ENCODE data around the gene HIP1R. TPM values are rescaled to one million over a fixed set of nuclear protein-coding genes. Genes with fewer than 3 reads are reported as not detected.
"Not testable (repeated sequence)": the region's sequence is repeated elsewhere in the genome, so short reads cannot be mapped to it uniquely, and the experiment has no call there.

HIP1R gene
- total RNA-seq, 2 donors from 2014 or later = 14.8 to 48.9 TPM

DNA sequence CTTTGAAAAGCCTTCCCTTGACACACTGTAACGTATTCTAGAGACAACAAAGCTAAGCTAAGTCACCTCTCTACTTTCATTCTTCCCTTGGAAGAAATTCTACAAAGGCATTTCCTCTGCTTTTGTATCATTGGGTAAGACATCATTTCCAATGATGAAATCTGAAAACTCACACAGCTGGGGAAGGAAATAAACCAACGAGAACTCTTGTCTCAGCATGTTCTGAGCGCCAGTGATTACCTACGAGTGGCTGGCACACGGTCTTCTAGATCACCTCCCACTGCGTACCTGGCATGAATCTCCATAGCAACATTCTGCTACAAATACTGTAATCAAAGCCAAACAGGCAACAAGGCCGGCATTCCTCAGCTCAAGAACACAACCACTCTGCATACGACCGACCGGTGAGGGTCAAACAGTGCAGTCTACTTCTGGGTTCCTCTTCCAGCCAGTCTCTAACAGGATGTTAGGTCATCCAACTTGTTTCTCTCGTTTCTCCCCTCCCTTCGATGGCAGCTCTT lies 53.0 kb downstream of the HIP1R start:
- peak; percentile 68 to 77 for ATAC-seq
- Mint-ChIP-seq H3K36me3 (no peaks in the 10 kb centered on the region), H3K27me3 (no peaks in the 10 kb centered on the region), H3K4me3 (peak overlapping the region; percentile 87), H3K27ac (peak overlapping the region; percentile 76 to 82), H3K4me1 (ENCODE audit: low read depth in 2 of 2) (peaks cover 72 to 76% of the 10 kb centered on the region in 2 donors), H3K9me3 (no peaks in the 10 kb centered on the region)
- no peak for DNase-seq (ENCODE audit: low spot score)

DNA sequence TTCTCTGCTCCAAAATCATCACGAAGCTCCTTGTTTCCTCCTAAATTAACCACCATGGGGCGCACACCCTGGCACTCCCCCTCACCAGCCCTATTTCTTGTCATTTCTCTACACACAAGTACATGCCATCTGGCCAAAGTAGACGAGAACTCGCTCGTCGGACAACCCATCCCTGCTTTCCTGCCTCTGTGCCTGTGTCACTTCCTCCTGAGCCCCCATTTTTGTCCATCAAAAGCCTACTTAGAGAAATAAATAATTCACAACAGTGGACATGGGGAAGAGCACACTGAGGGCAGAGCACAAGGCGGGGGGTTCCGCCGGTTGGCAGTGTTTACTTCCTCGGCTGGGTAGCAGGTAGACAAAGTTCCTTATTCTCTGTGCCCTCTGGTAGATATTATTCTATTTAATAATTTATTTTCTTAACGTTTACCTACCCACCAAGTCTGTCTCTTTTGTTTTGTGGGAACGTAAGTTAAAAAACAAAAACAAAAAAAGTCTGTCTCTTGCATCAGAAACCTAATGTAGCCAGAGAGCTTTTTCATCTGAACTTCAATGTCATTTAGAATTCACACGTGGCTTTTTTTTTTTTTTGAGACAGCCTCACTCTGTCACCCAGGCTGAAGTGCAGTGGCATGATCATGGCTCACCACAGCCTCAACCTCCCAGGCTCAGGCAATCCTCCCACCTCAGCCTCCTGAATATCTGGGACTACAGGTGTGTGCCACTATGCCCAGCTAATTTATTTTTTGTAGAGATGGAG lies 54.7 kb downstream of the HIP1R start:
- H3K9me3 Mint-ChIP-seq = no peaks in the 10 kb centered on the region
- no peaks in the 10 kb centered on the region for H3K27me3 Mint-ChIP-seq
- H3K4me3 Mint-ChIP-seq = peak overlapping the region; percentile 90
- DNase-seq (ENCODE audit: low spot score) = no peak
- peak; percentile 51 to 60 for ATAC-seq
- no peaks in the 10 kb centered on the region for H3K36me3 Mint-ChIP-seq
- peaks cover 72 to 79% of the 10 kb centered on the region in 2 donors for H3K4me1 Mint-ChIP-seq (ENCODE audit: low read depth in 2 of 2)
- peak overlapping the region; percentile 76 to 82 for H3K27ac Mint-ChIP-seq

DNA sequence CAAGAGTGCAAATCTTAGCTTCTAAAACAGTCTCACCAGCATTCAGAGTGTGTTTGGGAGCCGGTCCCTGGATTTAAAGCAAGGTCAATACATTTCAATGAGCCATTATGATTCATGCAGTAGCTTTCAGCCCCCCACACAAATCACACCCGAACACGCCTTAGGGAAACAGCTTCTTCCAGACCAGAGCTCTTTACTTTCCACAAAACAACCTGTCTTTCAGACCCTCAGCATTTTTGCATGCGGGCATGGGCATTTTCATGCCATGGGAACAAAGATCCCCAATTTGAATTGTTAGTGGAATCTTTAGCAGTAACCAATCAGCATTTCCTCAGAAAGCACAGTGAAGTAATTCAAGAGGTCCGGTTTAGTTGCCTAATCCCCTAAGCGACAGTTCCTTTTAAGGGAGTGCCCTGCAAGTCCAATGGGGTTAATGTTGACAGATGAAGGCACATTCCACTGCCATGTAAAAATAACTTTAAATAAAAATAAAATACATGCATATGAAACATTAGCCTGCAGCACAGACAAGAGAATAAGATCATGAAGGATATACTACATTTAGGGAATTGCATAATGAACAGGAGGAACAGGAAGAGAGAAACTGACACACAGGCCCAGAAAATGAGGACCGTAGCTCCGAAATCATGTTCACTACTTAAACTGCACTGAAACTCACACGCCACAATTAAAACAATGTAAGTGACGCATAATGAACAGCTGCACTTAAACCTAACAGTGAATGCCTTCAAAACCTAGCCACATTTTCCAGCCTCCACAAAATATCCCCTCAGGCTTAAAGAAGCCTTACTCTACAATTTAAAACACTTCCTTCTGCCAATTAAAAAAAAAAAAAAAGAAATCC lies 56.6 kb downstream of the HIP1R start:
- peaks cover 80 to 92% of the 10 kb centered on the region in 2 donors for H3K4me1 Mint-ChIP-seq (ENCODE audit: low read depth in 2 of 2)
- H3K9me3 Mint-ChIP-seq = peaks cover 3% of the 10 kb centered on the region
- H3K4me3 Mint-ChIP-seq = peak overlapping the region; percentile 90
- H3K36me3 Mint-ChIP-seq = peaks cover 5% of the 10 kb centered on the region
- H3K27me3 Mint-ChIP-seq = no peaks in the 10 kb centered on the region
- DNase-seq (ENCODE audit: low spot score) = no peak
- no peak for ATAC-seq
- peak overlapping the region; percentile 51 to 76 for H3K27ac Mint-ChIP-seq

DNA sequence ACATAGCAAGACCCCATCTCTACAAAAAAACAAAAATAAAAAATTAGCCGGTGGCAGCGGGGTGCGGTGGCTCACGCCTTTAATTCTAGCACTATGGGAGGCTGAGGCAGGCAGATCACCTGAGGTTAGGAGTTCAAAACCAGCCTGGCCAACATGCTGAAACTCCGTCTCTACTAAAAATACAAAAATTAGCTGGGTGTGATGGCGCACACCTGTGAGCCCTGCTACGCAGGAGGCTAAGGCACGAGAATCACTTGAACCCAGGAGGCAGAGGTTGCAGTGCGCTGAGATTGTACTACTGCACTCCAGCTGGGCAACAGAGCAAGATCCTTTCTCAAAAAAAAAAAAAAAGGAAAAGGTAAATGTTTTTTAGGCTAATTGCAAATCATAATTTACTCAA lies 57.5 kb downstream of the HIP1R start:
- H3K27me3 Mint-ChIP-seq = not testable (repeated sequence)
- peak overlapping the region; percentile 90 for H3K4me3 Mint-ChIP-seq

DNA sequence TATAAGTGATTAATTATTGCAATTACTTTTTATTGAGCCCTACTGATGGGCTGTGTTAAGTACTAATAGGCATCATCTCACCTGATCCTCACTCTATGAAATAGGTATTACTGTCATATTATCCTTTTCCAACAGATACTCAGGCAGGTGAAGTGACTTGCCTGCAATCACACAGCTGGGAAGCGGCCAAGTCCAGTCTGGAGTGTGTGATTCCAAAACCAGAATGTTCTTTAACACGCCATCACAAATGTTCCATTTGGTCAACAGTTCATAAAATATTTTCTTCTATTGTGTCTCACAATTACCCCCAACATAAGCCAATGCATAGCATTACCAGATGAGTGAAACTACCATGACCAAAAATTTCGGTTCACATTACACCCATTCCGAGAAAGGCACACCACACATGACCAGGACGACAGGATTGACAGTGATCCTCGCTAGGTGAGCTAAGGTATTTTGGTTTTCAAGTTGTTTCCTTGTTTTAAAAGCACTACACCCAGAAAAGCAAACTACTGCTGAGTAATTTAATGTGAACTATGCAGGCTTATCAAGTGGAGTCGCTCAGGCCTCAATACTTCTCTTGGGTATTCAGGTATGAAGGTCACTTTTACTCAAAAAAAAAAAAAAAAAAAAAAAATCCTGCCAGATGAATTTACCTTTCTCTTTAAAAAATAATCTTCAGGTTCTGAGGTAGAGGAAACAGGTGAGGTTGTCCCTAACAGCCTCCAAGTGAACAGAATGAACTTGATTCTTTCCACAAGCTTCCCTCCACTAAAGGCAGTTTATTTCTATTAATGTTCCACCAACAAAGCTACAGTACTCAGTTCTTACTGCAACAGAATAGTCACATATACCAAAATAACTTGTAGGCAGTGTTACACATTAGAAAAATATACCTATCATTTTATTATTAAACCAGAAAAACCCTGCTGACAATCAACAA lies 58.2 kb downstream of the HIP1R start:
- Mint-ChIP-seq H3K27ac (peak overlapping the region; percentile 95 to 97), H3K4me1 (ENCODE audit: low read depth in 2 of 2) (peaks cover 79 to 84% of the 10 kb centered on the region in 2 donors)

More for the DNA sequence above, 57.5 kb downstream of the HIP1R start:
- H3K4me1 Mint-ChIP-seq (ENCODE audit: low read depth in 2 of 2) = peaks cover 80 to 84% of the 10 kb centered on the region in 2 donors
- not testable (repeated sequence) for DNase-seq (ENCODE audit: low spot score); H3K9me3 Mint-ChIP-seq; H3K36me3 Mint-ChIP-seq; ATAC-seq
- peak overlapping the region in 1 of 2 donors; percentile 51 for H3K27ac Mint-ChIP-seq

DNA sequence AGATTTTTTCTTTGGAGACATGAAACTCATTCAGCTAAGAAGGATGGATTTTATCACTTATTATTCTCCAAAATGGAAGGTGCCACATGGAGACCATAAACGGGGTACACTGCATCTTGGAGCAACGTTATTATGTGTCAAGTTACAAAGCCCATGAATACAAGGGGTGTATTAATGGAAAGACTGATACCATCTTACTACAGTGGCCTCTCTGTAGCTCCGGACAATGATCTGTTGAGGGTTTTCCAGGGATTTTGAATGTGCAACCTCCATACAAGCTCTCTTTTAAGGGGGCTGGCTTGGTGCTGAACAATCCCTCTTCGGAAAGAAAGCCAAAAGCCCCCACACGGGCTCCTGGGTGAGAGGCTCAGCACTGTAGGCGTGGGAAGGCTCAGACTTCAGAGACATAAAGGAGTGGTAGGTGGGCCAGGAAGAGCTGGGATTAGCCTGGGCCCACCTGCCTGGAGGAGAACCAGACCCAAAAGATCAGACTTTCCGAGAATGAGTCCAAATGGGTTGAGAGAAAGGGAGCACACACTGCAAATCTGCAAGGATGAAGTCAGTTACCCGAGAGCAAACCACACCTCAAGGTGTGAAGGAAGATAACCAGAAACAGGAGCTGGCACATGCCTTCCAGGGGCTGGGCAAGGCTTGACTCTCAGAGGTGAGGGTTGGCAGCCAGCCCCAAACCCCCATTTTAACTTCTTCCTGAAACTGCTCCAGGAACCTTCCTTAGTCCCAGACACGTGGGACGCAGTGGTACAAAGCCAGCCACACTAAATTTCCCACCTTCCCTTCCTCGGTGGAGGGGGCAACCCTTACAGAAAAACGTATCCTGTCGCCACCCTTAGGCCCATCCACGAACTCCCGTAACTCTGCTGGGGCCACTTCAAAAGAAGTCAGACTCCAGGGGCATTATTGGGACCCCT lies 59.2 kb downstream of the HIP1R start:
- Mint-ChIP-seq H3K27ac (peak overlapping the region; percentile 95 to 97), H3K9me3 (peaks cover 3% of the 10 kb centered on the region), H3K36me3 (peaks cover 5% of the 10 kb centered on the region), H3K4me1 (ENCODE audit: low read depth in 2 of 2) (peaks cover 81 to 86% of the 10 kb centered on the region in 2 donors), H3K27me3 (no peaks in the 10 kb centered on the region), H3K4me3 (peak overlapping the region; percentile 99)
- no peak for DNase-seq (ENCODE audit: low spot score)
- no peak for ATAC-seq

More for the DNA sequence above, 58.2 kb downstream of the HIP1R start:
- ATAC-seq = no peak
- no peak for DNase-seq (ENCODE audit: low spot score)
- no peaks in the 10 kb centered on the region for H3K27me3 Mint-ChIP-seq
- H3K36me3 Mint-ChIP-seq = peaks cover 5% of the 10 kb centered on the region
- peaks cover 3% of the 10 kb centered on the region for H3K9me3 Mint-ChIP-seq
- peak overlapping the region; percentile 99 for H3K4me3 Mint-ChIP-seq

DNA sequence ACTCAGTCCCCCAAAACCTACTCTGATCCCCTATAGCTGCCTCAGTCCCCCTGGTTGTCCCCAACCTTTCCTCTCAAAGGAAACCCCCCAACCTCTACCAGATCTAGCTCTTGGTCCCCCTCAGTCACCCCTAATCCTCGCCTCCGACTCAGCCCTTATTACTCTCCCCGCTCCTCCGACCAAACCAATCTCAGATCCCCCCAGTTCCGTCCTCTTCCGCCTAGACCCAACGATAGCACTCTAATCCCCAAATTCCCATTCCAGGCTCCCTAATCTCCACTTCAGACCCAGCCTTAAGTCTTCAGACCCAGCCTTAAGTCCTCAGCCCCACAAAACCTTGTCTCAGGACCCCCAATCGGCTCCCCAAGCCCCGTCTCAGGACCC lies 60.1 kb downstream of the HIP1R start:
- no peaks in the 10 kb centered on the region for H3K27me3 Mint-ChIP-seq
- no peak for DNase-seq (ENCODE audit: low spot score)
- no peak for ATAC-seq

DNA sequence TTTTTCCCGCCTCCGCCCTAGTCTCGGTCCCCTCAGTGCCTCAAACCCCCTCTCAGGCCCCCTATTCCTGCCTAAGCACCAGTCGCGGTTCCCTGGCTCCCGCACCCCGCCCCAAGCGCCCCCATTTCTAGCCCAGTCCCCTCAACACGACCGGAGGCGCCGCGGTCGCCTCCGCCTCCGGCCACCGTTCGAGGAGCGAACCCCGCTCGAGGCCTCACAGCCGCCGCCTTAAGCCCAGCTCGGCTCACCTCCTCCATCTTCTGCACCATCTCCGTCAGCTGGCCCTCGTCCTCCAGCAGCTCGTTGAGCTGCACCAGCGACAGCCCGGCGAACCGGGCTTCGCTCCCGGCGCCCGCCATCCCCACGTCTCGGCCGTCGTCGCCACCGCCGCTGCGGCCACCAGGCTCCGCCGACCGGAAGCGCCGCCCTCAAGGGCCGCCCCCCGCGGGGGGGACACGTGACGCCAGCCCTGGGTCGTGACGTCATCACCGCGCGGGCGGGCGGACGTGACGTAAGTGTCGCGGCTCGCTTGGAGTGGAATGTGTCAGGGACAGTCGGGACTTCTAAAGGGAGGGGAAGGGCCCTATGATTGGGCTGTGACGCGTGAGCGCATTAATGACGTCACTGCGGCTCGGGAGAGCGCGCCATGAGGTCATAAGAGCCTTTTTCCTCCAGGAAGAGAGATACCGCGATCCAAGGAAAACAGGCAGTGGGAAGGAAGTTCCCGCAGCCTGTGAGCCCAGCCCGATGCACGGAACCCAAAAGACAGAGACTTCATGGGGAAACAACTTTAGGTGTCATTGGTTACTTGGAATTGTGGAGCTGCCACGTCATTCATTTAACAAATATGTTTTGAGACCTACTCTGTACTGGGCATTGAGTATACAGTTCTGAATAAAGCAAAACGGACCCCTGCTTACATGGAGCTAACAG lies 60.7 kb downstream of the HIP1R start, which contains the start of gene VPS37B:
TSS of gene VPS37B (minus strand) at position 421 of the 933 bp plus-strand sequence. CDS start at position 359, 62 bp downstream.
- H3K4me3 Mint-ChIP-seq = peak within 1 kb of the TSS; percentile 99
- peaks cover 75 to 81% of the 10 kb centered on the region in 2 donors for H3K4me1 Mint-ChIP-seq (ENCODE audit: low read depth in 2 of 2)
- no peaks in the 10 kb centered on the region for H3K27me3 Mint-ChIP-seq
- H3K36me3 Mint-ChIP-seq = peaks cover 5% of the 10 kb centered on the region
- peak; percentile 93 for DNase-seq (ENCODE audit: low spot score)
- H3K27ac Mint-ChIP-seq = peak within 1 kb of the TSS; percentile 95 to 97
- ATAC-seq = peak; percentile 83 to 88
- peaks cover 3% of the 10 kb centered on the region for H3K9me3 Mint-ChIP-seq

More for the DNA sequence above, 60.1 kb downstream of the HIP1R start:
- H3K4me3 Mint-ChIP-seq = peak overlapping the region; percentile 99
- peaks cover 5% of the 10 kb centered on the region for H3K36me3 Mint-ChIP-seq
- peaks cover 81 to 86% of the 10 kb centered on the region in 2 donors for H3K4me1 Mint-ChIP-seq (ENCODE audit: low read depth in 2 of 2)
- H3K9me3 Mint-ChIP-seq = peaks cover 3% of the 10 kb centered on the region
- H3K27ac Mint-ChIP-seq = peak overlapping the region; percentile 95 to 97

DNA sequence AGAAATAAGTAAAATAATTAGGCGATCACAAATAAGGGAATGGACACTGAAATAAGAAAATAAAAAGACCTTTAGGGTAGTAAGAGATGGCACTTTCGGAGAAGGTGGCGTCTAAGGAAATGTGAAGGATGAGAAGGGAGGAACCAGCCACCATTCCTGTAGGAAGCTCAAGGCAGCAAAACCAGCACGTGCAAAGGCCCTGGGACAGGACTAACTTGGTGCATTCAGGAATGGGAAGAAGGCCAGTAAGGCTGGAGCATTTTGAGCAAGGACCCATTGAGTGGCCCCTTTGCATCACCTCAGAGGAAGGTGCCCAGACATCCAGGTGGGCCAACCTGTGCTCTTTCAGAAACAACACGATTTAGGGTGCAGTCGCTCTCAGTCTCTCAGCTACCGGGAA lies 61.4 kb downstream of the HIP1R start:
- no peaks in the 10 kb centered on the region for H3K27me3 Mint-ChIP-seq
- peak overlapping the region; percentile 95 to 97 for H3K27ac Mint-ChIP-seq
- peak overlapping the region; percentile 99 for H3K4me3 Mint-ChIP-seq
- ATAC-seq = no peak
- H3K9me3 Mint-ChIP-seq = peaks cover 3% of the 10 kb centered on the region
- peaks cover 74 to 79% of the 10 kb centered on the region in 2 donors for H3K4me1 Mint-ChIP-seq (ENCODE audit: low read depth in 2 of 2)
- DNase-seq (ENCODE audit: low spot score) = no peak
- peaks cover 5% of the 10 kb centered on the region for H3K36me3 Mint-ChIP-seq

DNA sequence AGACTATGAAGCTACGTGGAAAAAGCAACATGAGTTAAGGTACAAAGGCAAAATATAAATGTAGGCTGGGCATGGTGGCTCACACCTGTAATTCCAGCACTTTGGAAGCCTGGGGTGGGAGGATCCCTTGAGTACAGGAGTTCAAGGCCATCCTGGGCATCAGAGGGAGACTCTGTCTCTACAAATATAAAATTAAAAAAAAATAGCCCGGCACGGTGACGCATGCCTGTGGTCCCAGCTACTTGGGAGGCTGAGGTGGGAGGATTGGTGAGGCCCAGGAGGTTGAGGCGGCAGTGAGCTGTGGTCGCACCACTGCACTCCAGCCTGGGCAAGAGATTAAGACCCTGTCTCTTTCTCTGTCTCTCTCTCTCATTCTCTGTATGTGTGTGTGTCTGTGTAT lies 64.6 kb downstream of the HIP1R start:
- Mint-ChIP-seq H3K36me3 (peaks cover 5% of the 10 kb centered on the region), H3K27ac (peak overlapping the region; percentile 95 to 97), H3K4me1 (ENCODE audit: low read depth in 2 of 2) (peaks cover 62 to 64% of the 10 kb centered on the region in 2 donors), H3K9me3 (peaks cover 3% of the 10 kb centered on the region), H3K27me3 (no peaks in the 10 kb centered on the region), H3K4me3 (peak overlapping the region; percentile 91)
- ATAC-seq = no peak
- DNase-seq (ENCODE audit: low spot score) = no peak

Data from natural killer cell treated with Interleukin-12 subunit alpha and Interleukin-12 subunit beta and Interleukin-15 and Interleukin-18, amount 100 ng/mL, for 72 hours (primary cell).